ENCODE results near the gene PGA4.
"Not testable (repeated sequence)": the region's sequence is repeated elsewhere in the genome, so short reads cannot be mapped to it uniquely, and the experiment has no call there.

Gene PGA4

GRCh38 chr11:61187505-61188130 is 34.5 kb upstream of the PGA4 start:
- Histone ChIP-seq H3K4me3 (ENCODE audit: low read depth in 1 of 2, low read length in 2 of 2) (no peak overlapping the region), H3K9ac (ENCODE audit: low read depth in 1 of 2, low read length in 2 of 2) (no peak overlapping the region)

GRCh38 chr11:61189933-61190332 is 32.2 kb upstream of the PGA4 start:
- no peaks in the 10 kb centered on the region for H3K27me3 ChIP-seq (ENCODE audit: control insufficient read depth in 1 of 2, insufficient read depth in 2 of 2, low read length in 2 of 2)
- H3K27ac ChIP-seq (ENCODE audit: low read depth, low read length): no peak overlapping the region
- H3K4me3 ChIP-seq (ENCODE audit: low read depth in 1 of 2, low read length in 2 of 2): no peak overlapping the region
- no peaks in the 10 kb centered on the region for H3K4me1 ChIP-seq (ENCODE audit: control insufficient read depth in 1 of 2, insufficient read depth in 2 of 2, low read length in 2 of 2)
- no peak overlapping the region for H3K9ac ChIP-seq (ENCODE audit: low read depth in 1 of 2, low read length in 2 of 2)
- no peaks in the 10 kb centered on the region for H3K36me3 ChIP-seq (ENCODE audit: control insufficient read depth in 1 of 2, insufficient read depth in 2 of 2, low read length in 2 of 2)
- H3K9me3 ChIP-seq (ENCODE audit: control insufficient read depth in 1 of 2, low read length in 2 of 2): no peaks in the 10 kb centered on the region

More at GRCh38 chr11:61187505-61188130, 34.5 kb upstream of the PGA4 start:
- H3K27ac ChIP-seq (ENCODE audit: low read depth, low read length): no peak overlapping the region
- H3K4me1 ChIP-seq (ENCODE audit: control insufficient read depth in 1 of 2, insufficient read depth in 2 of 2, low read length in 2 of 2): no peaks in the 10 kb centered on the region
- H3K27me3 ChIP-seq (ENCODE audit: control insufficient read depth in 1 of 2, insufficient read depth in 2 of 2, low read length in 2 of 2): no peaks in the 10 kb centered on the region
- H3K9me3 ChIP-seq (ENCODE audit: control insufficient read depth in 1 of 2, low read length in 2 of 2): no peaks in the 10 kb centered on the region
- H3K36me3 ChIP-seq (ENCODE audit: control insufficient read depth in 1 of 2, insufficient read depth in 2 of 2, low read length in 2 of 2): no peaks in the 10 kb centered on the region

GRCh38 chr11:61193596-61193995 is 28.6 kb upstream of the PGA4 start:
- no peak overlapping the region for H3K4me3 ChIP-seq (ENCODE audit: low read depth in 1 of 2, low read length in 2 of 2)
- no peaks in the 10 kb centered on the region for H3K4me1 ChIP-seq (ENCODE audit: control insufficient read depth in 1 of 2, insufficient read depth in 2 of 2, low read length in 2 of 2)
- no peak overlapping the region for H3K27ac ChIP-seq (ENCODE audit: low read depth, low read length)
- no peaks in the 10 kb centered on the region for H3K36me3 ChIP-seq (ENCODE audit: control insufficient read depth in 1 of 2, insufficient read depth in 2 of 2, low read length in 2 of 2)
- no peaks in the 10 kb centered on the region for H3K27me3 ChIP-seq (ENCODE audit: control insufficient read depth in 1 of 2, insufficient read depth in 2 of 2, low read length in 2 of 2)
- no peaks in the 10 kb centered on the region for H3K9me3 ChIP-seq (ENCODE audit: control insufficient read depth in 1 of 2, low read length in 2 of 2)
- H3K9ac ChIP-seq (ENCODE audit: low read depth in 1 of 2, low read length in 2 of 2): no peak overlapping the region

- H3K9me3 ChIP-seq (ENCODE audit: control insufficient read depth in 1 of 2, low read length in 2 of 2): no peaks in the 10 kb centered on the region
- H3K4me1 ChIP-seq (ENCODE audit: control insufficient read depth in 1 of 2, insufficient read depth in 2 of 2, low read length in 2 of 2): no peaks in the 10 kb centered on the region
- H3K36me3 ChIP-seq (ENCODE audit: control insufficient read depth in 1 of 2, insufficient read depth in 2 of 2, low read length in 2 of 2): no peaks in the 10 kb centered on the region
- peaks cover 0 to under 1% of the 10 kb centered on the region in 2 donors for H3K27me3 ChIP-seq (ENCODE audit: control insufficient read depth in 1 of 2, insufficient read depth in 2 of 2, low read length in 2 of 2)
- H3K9ac ChIP-seq (ENCODE audit: low read depth in 1 of 2, low read length in 2 of 2): no peak overlapping the region
- H3K4me3 ChIP-seq (ENCODE audit: low read depth in 1 of 2, low read length in 2 of 2): no peak overlapping the region
- no peak overlapping the region for H3K27ac ChIP-seq (ENCODE audit: low read depth, low read length)
Measured at GRCh38 chr11:61194169-61194671, 27.9 kb upstream of the PGA4 start.

GRCh38 chr11:61194981-61195695 is 27.0 kb upstream of the PGA4 start:
- H3K4me1 ChIP-seq (ENCODE audit: control insufficient read depth in 1 of 2, insufficient read depth in 2 of 2, low read length in 2 of 2): no peaks in the 10 kb centered on the region
- no peaks in the 10 kb centered on the region for H3K9me3 ChIP-seq (ENCODE audit: control insufficient read depth in 1 of 2, low read length in 2 of 2)
- no peaks in the 10 kb centered on the region for H3K36me3 ChIP-seq (ENCODE audit: control insufficient read depth in 1 of 2, insufficient read depth in 2 of 2, low read length in 2 of 2)
- no peak overlapping the region for H3K9ac ChIP-seq (ENCODE audit: low read depth in 1 of 2, low read length in 2 of 2)
- H3K27me3 ChIP-seq (ENCODE audit: control insufficient read depth in 1 of 2, insufficient read depth in 2 of 2, low read length in 2 of 2): peaks cover 0 to 3% of the 10 kb centered on the region in 2 donors
- no peak overlapping the region for H3K27ac ChIP-seq (ENCODE audit: low read depth, low read length)
- no peak overlapping the region for H3K4me3 ChIP-seq (ENCODE audit: low read depth in 1 of 2, low read length in 2 of 2)

- peaks cover 0 to 3% of the 10 kb centered on the region in 2 donors for H3K27me3 ChIP-seq (ENCODE audit: control insufficient read depth in 1 of 2, insufficient read depth in 2 of 2, low read length in 2 of 2)
- no peak overlapping the region for H3K9ac ChIP-seq (ENCODE audit: low read depth in 1 of 2, low read length in 2 of 2)
- no peaks in the 10 kb centered on the region for H3K36me3 ChIP-seq (ENCODE audit: control insufficient read depth in 1 of 2, insufficient read depth in 2 of 2, low read length in 2 of 2)
- H3K27ac ChIP-seq (ENCODE audit: low read depth, low read length): no peak overlapping the region
- no peak overlapping the region for H3K4me3 ChIP-seq (ENCODE audit: low read depth in 1 of 2, low read length in 2 of 2)
- no peaks in the 10 kb centered on the region for H3K4me1 ChIP-seq (ENCODE audit: control insufficient read depth in 1 of 2, insufficient read depth in 2 of 2, low read length in 2 of 2)
- H3K9me3 ChIP-seq (ENCODE audit: control insufficient read depth in 1 of 2, low read length in 2 of 2): no peaks in the 10 kb centered on the region
Measured at GRCh38 chr11:61195719-61196118, 26.4 kb upstream of the PGA4 start.

- Histone ChIP-seq H3K9ac (ENCODE audit: low read depth in 1 of 2, low read length in 2 of 2) (no peak overlapping the region), H3K27me3 (ENCODE audit: control insufficient read depth in 1 of 2, insufficient read depth in 2 of 2, low read length in 2 of 2) (peaks cover 0 to 7% of the 10 kb centered on the region in 2 donors), H3K27ac (ENCODE audit: low read depth, low read length) (no peak overlapping the region), H3K4me1 (ENCODE audit: control insufficient read depth in 1 of 2, insufficient read depth in 2 of 2, low read length in 2 of 2) (no peaks in the 10 kb centered on the region), H3K4me3 (ENCODE audit: low read depth in 1 of 2, low read length in 2 of 2) (no peak overlapping the region), H3K9me3 (ENCODE audit: control insufficient read depth in 1 of 2, low read length in 2 of 2) (no peaks in the 10 kb centered on the region), H3K36me3 (ENCODE audit: control insufficient read depth in 1 of 2, insufficient read depth in 2 of 2, low read length in 2 of 2) (no peaks in the 10 kb centered on the region)
Measured at GRCh38 chr11:61198361-61198760, 23.8 kb upstream of the PGA4 start.

- Histone ChIP-seq H3K27me3 (ENCODE audit: control insufficient read depth in 1 of 2, insufficient read depth in 2 of 2, low read length in 2 of 2) (peaks cover 0 to 7% of the 10 kb centered on the region in 2 donors), H3K27ac (ENCODE audit: low read depth, low read length) (no peak overlapping the region), H3K36me3 (ENCODE audit: control insufficient read depth in 1 of 2, insufficient read depth in 2 of 2, low read length in 2 of 2) (no peaks in the 10 kb centered on the region), H3K9ac (ENCODE audit: low read depth in 1 of 2, low read length in 2 of 2) (no peak overlapping the region), H3K4me3 (ENCODE audit: low read depth in 1 of 2, low read length in 2 of 2) (no peak overlapping the region), H3K4me1 (ENCODE audit: control insufficient read depth in 1 of 2, insufficient read depth in 2 of 2, low read length in 2 of 2) (no peaks in the 10 kb centered on the region), H3K9me3 (ENCODE audit: control insufficient read depth in 1 of 2, low read length in 2 of 2) (no peaks in the 10 kb centered on the region)
Measured at GRCh38 chr11:61198948-61199523, 23.1 kb upstream of the PGA4 start.

- Histone ChIP-seq H3K9ac (ENCODE audit: low read depth in 1 of 2, low read length in 2 of 2) (no peak overlapping the region), H3K27me3 (ENCODE audit: control insufficient read depth in 1 of 2, insufficient read depth in 2 of 2, low read length in 2 of 2) (peaks cover 0 to 7% of the 10 kb centered on the region in 2 donors), H3K4me3 (ENCODE audit: low read depth in 1 of 2, low read length in 2 of 2) (no peak overlapping the region), H3K9me3 (ENCODE audit: control insufficient read depth in 1 of 2, low read length in 2 of 2) (no peaks in the 10 kb centered on the region), H3K36me3 (ENCODE audit: control insufficient read depth in 1 of 2, insufficient read depth in 2 of 2, low read length in 2 of 2) (no peaks in the 10 kb centered on the region), H3K27ac (ENCODE audit: low read depth, low read length) (no peak overlapping the region), H3K4me1 (ENCODE audit: control insufficient read depth in 1 of 2, insufficient read depth in 2 of 2, low read length in 2 of 2) (no peaks in the 10 kb centered on the region)
Measured at GRCh38 chr11:61201476-61201875, 20.7 kb upstream of the PGA4 start.

- H3K9ac ChIP-seq (ENCODE audit: low read depth in 1 of 2, low read length in 2 of 2); H3K9me3 ChIP-seq (ENCODE audit: control insufficient read depth in 1 of 2, low read length in 2 of 2); H3K4me1 ChIP-seq (ENCODE audit: control insufficient read depth in 1 of 2, insufficient read depth in 2 of 2, low read length in 2 of 2); H3K27ac ChIP-seq (ENCODE audit: low read depth, low read length); H3K4me3 ChIP-seq (ENCODE audit: low read depth in 1 of 2, low read length in 2 of 2); H3K27me3 ChIP-seq (ENCODE audit: control insufficient read depth in 1 of 2, insufficient read depth in 2 of 2, low read length in 2 of 2); H3K36me3 ChIP-seq (ENCODE audit: control insufficient read depth in 1 of 2, insufficient read depth in 2 of 2, low read length in 2 of 2): not testable (repeated sequence)
Measured at GRCh38 chr11:61202950-61203746, 19.0 kb upstream of the PGA4 start, which contains the start of gene PGA3. TSS of gene PGA3 (plus strand) at chr11:61203515. CDS start at chr11:61203565, 50 bp downstream.

Measured in duodenal mucosa (tissue), 2 donors.